GM12872 (cell line): Measurements from ENCODE around the gene GPR31.

Experiments
- CTCF ChIP-seq: IDR thresholded peaks from 3 replicates; pipeline ENCODE4 v1.5.1; 2011; ENCODE audit warnings: low read depth, mild to moderate bottlenecking, low read length, moderate library complexity; ENCODE audit not compliant: insufficient read depth

GPR31 gene

GRCh38 chr6:167125855-167126349 lies 31.9 kb downstream of the GPR31 start:
- TF ChIP-seq CTCF = no peak

GRCh38 chr6:167125410-167125809 lies 32.4 kb downstream of the GPR31 start:
- TF ChIP-seq CTCF = no peak

GRCh38 chr6:167124753-167125152 lies 33.0 kb downstream of the GPR31 start:
- no peak for TF ChIP-seq CTCF

GRCh38 chr6:167122827-167123657 lies 34.7 kb downstream of the GPR31 start, which contains the start of gene CCR6:
Gene CCR6, plus strand, starts transcription at chr6:167123096. Its CDS starts 13,039 bp downstream, at chr6:167136135.
- no peak for TF ChIP-seq CTCF

- TF ChIP-seq CTCF = no peak
Observed at GRCh38 chr6:167122041-167122826, 35.5 kb downstream of the GPR31 start.

- TF ChIP-seq CTCF = no peak
Observed at GRCh38 chr6:167121335-167121841, 36.4 kb downstream of the GPR31 start.

- no peak for TF ChIP-seq CTCF
Observed at GRCh38 chr6:167120583-167120903, 37.2 kb downstream of the GPR31 start.
